ENCODE results near the gene HIC1. TPM values are rescaled to one million over a fixed set of nuclear protein-coding genes. Genes with fewer than 3 reads are reported as not detected.

Gene HIC1
- polyA plus RNA-seq, 1 donor (not counting 4 experiments of a cell fraction or from before 2014, with no cell fraction given): 0.64 TPM

DNA sequence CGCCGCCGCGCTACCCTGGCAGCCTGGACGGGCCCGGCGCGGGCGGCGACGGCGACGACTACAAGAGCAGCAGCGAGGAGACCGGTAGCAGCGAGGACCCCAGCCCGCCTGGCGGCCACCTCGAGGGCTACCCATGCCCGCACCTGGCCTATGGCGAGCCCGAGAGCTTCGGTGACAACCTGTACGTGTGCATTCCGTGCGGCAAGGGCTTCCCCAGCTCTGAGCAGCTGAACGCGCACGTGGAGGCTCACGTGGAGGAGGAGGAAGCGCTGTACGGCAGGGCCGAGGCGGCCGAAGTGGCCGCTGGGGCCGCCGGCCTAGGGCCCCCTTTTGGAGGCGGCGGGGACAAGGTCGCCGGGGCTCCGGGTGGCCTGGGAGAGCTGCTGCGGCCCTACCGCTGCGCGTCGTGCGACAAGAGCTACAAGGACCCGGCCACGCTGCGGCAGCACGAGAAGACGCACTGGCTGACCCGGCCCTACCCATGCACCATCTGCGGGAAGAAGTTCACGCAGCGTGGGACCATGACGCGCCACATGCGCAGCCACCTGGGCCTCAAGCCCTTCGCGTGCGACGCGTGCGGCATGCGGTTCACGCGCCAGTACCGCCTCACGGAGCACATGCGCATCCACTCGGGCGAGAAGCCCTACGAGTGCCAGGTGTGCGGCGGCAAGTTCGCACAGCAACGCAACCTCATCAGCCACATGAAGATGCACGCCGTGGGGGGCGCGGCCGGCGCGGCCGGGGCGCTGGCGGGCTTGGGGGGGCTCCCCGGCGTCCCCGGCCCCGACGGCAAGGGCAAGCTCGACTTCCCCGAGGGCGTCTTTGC is 3.1 kb downstream of the HIC1 start:
- DNase-seq (ENCODE audit: low read depth, low spot score) (no peak), FAIRE-seq (no peak)
- no peak overlapping the region for H3K4me3 ChIP-seq (ENCODE audit: control insufficient read depth in 2 of 3, extremely low read depth in 1 of 3, insufficient read depth in 2 of 3, low read depth in 1 of 3, low read length in 3 of 3)
- peaks cover 4% of the 10 kb centered on the region for H4K20me1 ChIP-seq (ENCODE audit: control insufficient read depth, extremely low read depth, insufficient read depth, low read length)
- H3K27me3 ChIP-seq (ENCODE audit: control insufficient read depth, extremely low read depth, insufficient read depth, low read length): peaks cover 7% of the 10 kb centered on the region
- H3K9me1 ChIP-seq (ENCODE audit: control insufficient read depth, extremely low read depth, insufficient read depth, low read length): no peaks in the 10 kb centered on the region
- H3K36me3 ChIP-seq (ENCODE audit: control insufficient read depth in 2 of 2, extremely low read depth in 1 of 2, insufficient read depth in 2 of 2, low read length in 2 of 2): peaks cover 4 to 9% of the 10 kb centered on the region in 2 experiments
- H3K4me1 ChIP-seq (ENCODE audit: control insufficient read depth, extremely low read depth, insufficient read depth, low read length): peaks cover 14% of the 10 kb centered on the region
- no peak overlapping the region for H3K27ac ChIP-seq (ENCODE audit: control insufficient read depth, insufficient read depth, low read length)
- peaks cover 5% of the 10 kb centered on the region for H3K79me2 ChIP-seq (ENCODE audit: control insufficient read depth, insufficient read depth, low read length)
- no peaks in the 10 kb centered on the region for H3K9me3 ChIP-seq (ENCODE audit: control insufficient read depth, low read depth, low read length)
- H3K4me2 ChIP-seq (ENCODE audit: control insufficient read depth, extremely low read depth, insufficient read depth, low read depth, low read length): no peak overlapping the region
- dilution Hi-C loops (cut with MboI; ENCODE audit: extremely low pct_ligation_motif_present, low sequenced_read_pairs): no loop called here
- H2AFZ ChIP-seq (ENCODE audit: control insufficient read depth, low read length): no peak overlapping the region
- no peak overlapping the region for H3K9ac ChIP-seq (ENCODE audit: control insufficient read depth, extremely low read depth, insufficient read depth, low read length)
- TF ChIP-seq EZH2 (IDR thresholded peaks at IDR 0.05; ENCODE audit: low read length): no peak
- TF ChIP-seq, protein P1, sequence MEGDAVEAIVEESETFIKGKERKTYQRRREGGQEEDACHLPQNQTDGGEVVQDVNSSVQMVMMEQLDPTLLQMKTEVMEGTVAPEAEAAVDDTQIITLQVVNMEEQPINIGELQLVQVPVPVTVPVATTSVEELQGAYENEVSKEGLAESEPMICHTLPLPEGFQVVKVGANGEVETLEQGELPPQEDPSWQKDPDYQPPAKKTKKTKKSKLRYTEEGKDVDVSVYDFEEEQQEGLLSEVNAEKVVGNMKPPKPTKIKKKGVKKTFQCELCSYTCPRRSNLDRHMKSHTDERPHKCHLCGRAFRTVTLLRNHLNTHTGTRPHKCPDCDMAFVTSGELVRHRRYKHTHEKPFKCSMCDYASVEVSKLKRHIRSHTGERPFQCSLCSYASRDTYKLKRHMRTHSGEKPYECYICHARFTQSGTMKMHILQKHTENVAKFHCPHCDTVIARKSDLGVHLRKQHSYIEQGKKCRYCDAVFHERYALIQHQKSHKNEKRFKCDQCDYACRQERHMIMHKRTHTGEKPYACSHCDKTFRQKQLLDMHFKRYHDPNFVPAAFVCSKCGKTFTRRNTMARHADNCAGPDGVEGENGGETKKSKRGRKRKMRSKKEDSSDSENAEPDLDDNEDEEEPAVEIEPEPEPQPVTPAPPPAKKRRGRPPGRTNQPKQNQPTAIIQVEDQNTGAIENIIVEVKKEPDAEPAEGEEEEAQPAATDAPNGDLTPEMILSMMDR (optimal IDR thresholded peaks at IDR 0.05 in 1 of 3, IDR thresholded peaks at IDR 0.05 in 1 of 3, conservative IDR thresholded peaks at IDR 0.05 in 1 of 3; ENCODE audit: extremely low read depth in 1 of 3, insufficient read depth in 2 of 3, low read length in 3 of 3): no peak

DNA sequence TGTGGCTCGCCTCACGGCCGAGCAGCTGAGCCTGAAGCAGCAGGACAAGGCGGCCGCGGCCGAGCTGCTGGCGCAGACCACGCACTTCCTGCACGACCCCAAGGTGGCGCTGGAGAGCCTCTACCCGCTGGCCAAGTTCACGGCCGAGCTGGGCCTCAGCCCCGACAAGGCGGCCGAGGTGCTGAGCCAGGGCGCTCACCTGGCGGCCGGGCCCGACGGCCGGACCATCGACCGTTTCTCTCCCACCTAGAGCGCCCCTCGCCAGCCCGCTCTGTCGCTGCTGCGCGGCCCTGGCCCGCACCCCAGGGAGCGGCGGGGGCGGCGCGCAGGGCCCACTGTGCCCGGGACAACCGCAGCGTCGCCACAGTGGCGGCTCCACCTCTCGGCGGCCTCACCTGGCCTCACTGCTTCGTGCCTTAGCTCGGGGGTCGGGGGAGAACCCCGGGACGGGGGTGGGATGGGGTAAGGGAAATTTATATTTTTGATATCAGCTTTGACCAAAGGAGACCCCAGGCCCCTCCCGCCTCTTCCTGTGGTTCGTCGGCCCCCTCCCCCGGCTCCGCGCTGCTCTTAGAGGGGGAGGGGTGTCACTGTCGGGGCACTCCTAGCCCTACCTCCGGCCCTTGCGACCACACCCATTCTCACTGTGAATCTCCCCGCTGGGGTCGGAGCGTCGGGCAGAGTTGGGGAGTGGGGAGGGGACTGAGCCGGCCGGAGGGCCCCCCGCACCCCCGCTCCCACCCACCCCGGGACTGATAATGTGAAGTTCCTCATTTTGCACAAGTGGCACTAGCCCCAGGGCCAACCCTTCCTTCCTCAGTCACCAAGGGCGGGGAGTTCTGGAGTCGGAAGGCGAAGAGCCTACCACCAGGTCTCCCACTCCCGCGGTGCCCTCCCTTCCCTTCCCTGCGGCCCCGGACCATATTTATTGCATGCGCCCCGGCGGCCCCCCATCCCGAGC is 4.0 kb downstream of the HIC1 start:
- no peak for DNase-seq (ENCODE audit: low read depth, low spot score)
- Histone ChIP-seq H3K36me3 (ENCODE audit: control insufficient read depth in 2 of 2, extremely low read depth in 1 of 2, insufficient read depth in 2 of 2, low read length in 2 of 2) (peaks cover 6 to 10% of the 10 kb centered on the region in 2 experiments), H3K79me2 (ENCODE audit: control insufficient read depth, insufficient read depth, low read length) (peaks cover 5% of the 10 kb centered on the region), H4K20me1 (ENCODE audit: control insufficient read depth, extremely low read depth, insufficient read depth, low read length) (peaks cover 4% of the 10 kb centered on the region), H3K9me1 (ENCODE audit: control insufficient read depth, extremely low read depth, insufficient read depth, low read length) (no peaks in the 10 kb centered on the region), H3K27ac (ENCODE audit: control insufficient read depth, insufficient read depth, low read length) (no peak overlapping the region), H2AFZ (ENCODE audit: control insufficient read depth, low read length) (no peak overlapping the region), H3K4me1 (ENCODE audit: control insufficient read depth, extremely low read depth, insufficient read depth, low read length) (peaks cover 7% of the 10 kb centered on the region), H3K4me2 (ENCODE audit: control insufficient read depth, extremely low read depth, insufficient read depth, low read depth, low read length) (no peak overlapping the region), H3K9ac (ENCODE audit: control insufficient read depth, extremely low read depth, insufficient read depth, low read length) (no peak overlapping the region), H3K27me3 (ENCODE audit: control insufficient read depth, extremely low read depth, insufficient read depth, low read length) (peaks cover 7% of the 10 kb centered on the region), H3K4me3 (ENCODE audit: control insufficient read depth in 2 of 3, extremely low read depth in 1 of 3, insufficient read depth in 2 of 3, low read depth in 1 of 3, low read length in 3 of 3) (no peak overlapping the region), H3K9me3 (ENCODE audit: control insufficient read depth, low read depth, low read length) (no peaks in the 10 kb centered on the region)
- FAIRE-seq: no peak
- dilution Hi-C loops (cut with MboI; ENCODE audit: extremely low pct_ligation_motif_present, low sequenced_read_pairs): no loop called here
- TF ChIP-seq EZH2 (IDR thresholded peaks at IDR 0.05; ENCODE audit: low read length): no peak
- TF ChIP-seq, protein P1 (optimal IDR thresholded peaks at IDR 0.05 in 1 of 3, IDR thresholded peaks at IDR 0.05 in 1 of 3, conservative IDR thresholded peaks at IDR 0.05 in 1 of 3; ENCODE audit: extremely low read depth in 1 of 3, insufficient read depth in 2 of 3, low read length in 3 of 3): peak; percentile 54 to 89 (median 88)
